ENCODE results near the gene ASB6.
"Not testable (repeated sequence)": the region's sequence is repeated elsewhere in the genome, so short reads cannot be mapped to it uniquely, and the experiment has no call there.

ASB6 gene

DNA sequence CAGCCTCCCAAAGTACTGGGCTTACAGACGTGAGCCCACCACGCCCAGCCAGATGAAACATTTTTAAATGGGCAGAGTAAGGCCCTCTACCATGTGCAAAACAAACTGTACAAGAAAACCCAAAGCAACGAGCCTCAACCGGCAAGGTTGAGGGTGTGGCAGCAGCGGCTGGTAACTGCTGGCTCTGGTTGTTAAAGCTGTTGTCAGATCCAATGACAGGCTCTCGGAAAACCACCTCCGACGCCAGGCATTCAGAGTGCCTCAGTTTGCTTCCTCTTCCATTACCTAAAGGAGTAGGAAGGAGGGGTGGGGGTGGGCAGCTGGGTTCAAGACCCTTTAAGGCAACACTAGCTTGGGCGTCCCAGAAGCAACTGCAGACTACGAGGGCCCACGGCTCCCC is 2.4 kb upstream of the ASB6 start:
- no peak for DNase-seq (ENCODE audit: low read depth in 2 of 2)

DNA sequence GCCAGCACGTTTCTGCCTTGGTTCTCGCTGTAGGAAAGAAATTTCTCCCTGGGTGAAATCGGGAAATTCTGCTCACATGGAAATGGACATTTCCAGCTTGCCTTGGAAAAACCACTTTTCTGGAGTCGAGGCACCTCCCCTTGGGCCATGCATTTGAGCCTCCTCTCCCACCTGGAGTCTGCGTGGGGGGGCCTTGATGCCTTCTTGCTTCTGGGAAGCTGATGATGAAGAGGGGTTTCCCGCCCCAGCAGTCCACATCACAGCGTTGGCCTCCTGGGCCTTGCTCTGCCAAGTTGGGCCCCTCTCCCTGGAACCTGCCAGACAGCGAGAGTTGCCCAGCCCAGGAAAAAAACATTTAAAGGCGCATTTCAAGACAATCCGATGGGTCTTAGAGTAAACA is 1.8 kb upstream of the ASB6 start:
- no peak for DNase-seq (ENCODE audit: low read depth in 2 of 2)

DNA sequence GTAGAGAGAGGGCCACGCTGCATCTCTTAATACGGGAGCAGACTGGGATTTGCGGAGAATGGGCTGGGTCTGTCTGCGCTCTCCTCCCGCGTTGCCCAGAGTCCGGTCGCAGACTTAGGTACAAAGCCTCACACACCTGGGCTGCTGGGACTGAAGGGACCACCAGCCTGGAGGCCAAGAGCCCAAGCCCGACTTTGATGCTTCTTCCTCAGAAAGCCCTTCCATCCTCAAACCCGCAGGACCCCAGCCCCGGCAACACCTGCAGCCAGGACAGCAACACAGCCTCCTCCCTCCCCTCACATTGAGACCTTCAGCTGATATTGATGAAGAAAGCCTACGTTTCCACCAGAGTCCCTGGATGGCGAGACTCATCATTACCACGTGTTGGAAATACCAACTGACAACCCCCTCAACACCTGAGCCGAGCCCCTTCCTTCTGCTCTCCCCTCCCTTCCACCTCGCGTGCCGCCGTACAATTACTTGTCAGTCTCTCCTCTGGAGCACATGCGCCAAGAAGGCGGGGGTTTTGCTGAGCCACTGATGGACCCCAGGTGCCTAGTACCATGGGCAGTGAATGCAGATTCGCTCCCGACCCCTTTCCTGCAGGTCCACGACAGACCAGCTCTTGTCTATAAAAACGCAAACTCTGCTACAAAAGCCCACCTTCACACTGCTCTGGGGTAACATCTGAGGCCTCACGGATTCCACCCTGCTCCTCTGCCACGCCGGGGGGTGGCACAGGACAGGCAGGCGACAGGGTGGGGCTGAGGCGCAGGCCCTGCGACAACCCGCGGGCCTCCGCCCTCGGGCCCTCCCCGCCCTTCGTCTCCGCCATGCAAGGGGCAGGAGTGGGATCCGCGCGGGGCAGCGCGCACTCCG is 841 bp downstream of the ASB6 start:
- DNase-seq (ENCODE audit: low read depth in 2 of 2) = no peak

DNA sequence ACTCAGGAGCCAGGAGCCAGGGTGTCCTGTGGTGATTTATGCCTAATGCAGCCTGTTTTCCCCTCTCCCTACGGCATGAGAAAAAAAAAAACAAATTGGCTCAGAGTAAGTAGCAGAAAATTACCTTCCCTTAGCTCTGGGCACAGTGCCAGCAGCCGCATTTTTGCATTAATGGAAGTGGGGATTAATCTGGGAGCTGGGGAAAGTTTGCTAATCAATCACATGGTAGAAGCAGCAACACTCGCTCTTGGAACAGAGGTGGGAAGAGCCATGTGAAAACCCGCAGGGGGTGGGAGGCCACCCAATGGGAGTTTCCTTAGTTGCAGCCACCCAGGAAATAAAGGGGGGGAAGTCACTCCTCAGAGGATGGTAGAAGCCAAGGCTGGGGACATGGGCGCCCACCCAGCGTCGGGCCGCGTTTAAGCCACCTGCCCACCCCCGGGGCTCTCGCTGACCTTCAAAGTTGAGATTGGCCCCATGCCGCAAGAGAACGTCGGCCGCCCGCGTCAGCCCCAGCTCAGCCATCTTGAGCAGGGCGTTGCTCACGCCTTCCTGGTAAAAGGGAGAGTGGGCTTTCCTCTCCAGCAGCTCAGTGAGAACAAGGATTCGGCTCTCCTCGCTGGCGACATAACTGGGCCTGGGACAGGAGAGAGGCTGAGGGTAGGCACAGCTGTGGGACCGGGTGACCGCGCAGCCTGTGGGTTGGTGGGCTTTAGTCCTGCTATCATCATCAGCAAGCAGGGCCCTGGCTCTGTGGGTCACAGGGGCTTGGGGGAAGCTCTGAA is 1.7 kb downstream of the ASB6 start:
- no peak for DNase-seq (ENCODE audit: low read depth in 2 of 2)

DNA sequence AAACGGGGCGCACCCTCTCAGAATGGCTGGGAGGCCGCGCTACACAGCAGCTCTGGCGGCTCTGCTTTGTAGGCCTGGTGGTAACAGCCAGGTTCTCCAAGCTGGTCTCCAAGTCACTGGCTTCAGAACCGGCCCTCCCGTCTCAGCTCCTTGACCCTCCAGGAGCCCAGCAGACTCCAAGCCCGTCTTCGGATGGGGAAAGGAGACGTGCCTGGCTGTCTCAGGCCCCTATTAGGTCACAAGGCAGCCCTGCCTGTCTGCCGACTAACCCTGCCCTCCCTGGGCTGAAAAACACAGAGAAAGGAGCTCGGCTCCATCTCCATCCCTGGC is 2.2 kb downstream of the ASB6 start:
- DNase-seq (ENCODE audit: low read depth in 2 of 2) = no peak

DNA sequence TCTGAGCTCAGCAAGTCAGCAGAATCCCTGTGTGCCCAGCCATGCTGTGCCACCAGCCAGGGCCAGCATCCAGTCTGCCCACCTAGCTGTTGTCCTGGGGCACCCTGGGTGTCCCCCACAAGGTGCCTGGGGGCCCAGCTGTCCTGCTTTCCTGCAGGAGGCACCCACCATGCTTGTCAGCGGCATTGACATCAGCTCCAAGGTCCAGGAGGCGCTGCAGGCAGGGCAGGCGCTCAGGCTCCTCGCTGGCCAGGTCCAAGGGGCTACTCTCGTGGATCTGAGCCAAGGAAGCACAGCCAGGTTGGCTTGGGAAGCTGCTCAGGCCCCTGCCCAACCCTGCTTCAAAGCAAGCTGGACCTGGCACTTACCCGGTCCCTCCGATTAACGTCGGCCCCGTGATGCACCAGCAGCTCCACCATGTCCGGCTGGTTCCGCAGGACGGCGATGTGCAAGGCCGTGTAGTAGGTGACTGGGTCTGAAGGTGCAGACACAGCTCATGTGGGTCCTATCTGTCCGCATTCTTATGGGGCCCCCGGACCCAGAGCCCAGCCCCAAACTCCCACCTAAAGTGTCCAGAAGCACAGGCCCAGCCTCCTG is 2.8 kb downstream of the ASB6 start:
- DNase-seq (ENCODE audit: low read depth in 2 of 2) = no peak

DNA sequence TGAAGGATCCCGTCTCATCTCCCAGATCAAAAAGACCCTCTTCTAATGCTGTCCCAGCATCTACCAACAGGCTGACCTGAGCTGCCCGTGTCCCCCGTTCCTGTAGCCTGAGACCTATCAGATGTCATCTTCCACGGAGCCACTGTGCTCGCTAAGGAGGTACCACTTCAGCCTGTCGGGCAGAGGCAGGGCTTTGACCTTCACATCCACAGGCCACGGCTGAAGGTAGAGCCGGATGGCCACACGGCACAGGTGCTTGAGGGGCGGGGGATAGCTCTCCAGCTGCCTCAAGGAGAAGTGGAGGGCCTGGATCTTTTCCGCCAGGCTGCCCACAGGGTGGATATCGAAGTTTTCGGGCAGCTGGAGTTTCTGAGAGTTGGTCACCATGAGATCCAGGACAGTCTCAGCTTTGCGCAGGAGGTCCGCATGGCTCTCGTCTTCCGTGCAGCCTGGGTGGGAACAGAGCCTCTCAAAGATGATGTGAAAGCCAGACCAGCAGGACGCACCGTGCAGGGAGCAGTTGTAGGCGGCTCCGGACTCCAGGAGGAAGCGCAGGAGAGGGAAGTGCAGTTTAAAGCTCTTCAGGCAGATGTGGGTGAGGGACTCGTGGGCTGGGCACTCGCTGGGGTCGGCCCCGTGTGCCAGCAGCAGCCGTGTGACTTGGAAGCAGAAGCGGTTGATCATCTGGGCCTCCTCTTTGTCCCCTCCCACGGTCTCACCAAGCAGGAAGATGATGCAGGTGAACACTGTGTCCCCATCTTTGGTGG is 4.1 kb downstream of the ASB6 start:
- no peak for DNase-seq (ENCODE audit: low read depth in 2 of 2)

DNA sequence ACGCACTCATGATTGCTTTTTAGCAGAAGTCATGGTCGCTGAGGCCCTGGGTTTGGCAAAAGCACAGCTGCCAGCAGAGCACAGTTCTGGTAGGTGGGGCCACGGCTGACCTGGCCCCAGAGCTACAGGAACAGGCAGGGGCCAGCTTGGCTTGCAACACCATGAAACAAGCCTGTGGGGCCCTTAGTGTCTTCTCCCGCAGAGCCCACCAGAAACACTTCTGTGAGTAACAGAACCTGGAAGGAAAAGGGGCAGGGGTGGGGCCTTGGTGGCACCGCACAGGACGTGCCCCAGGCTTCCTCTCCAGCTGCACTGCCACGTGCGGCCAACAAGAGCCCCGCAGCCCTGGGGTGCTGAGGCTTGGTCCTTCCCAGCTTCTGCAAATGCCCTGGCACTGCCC is 4.8 kb downstream of the ASB6 start:
- no peak for DNase-seq (ENCODE audit: low read depth in 2 of 2)

DNA sequence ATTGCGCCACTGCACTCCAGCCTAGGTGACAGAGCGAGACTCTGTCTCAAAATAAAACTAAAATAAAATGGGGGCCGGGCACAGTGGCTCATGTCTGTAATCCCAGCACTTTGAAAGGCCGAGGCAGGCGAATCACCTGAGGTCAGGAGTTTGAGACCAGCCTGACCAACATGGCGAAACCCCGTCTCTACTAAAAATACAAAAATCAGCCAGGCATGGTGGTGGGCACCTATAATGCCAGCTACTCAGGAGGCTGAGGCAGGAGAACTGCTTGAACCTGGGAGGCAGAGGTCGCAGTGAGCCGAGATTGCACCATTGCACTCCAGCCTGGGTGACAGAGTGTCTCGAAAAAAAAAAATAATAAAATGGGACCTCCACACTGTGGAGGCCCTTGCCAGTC is 5.6 kb downstream of the ASB6 start:
- DNase-seq (ENCODE audit: low read depth in 2 of 2) = not testable (repeated sequence)

DNA sequence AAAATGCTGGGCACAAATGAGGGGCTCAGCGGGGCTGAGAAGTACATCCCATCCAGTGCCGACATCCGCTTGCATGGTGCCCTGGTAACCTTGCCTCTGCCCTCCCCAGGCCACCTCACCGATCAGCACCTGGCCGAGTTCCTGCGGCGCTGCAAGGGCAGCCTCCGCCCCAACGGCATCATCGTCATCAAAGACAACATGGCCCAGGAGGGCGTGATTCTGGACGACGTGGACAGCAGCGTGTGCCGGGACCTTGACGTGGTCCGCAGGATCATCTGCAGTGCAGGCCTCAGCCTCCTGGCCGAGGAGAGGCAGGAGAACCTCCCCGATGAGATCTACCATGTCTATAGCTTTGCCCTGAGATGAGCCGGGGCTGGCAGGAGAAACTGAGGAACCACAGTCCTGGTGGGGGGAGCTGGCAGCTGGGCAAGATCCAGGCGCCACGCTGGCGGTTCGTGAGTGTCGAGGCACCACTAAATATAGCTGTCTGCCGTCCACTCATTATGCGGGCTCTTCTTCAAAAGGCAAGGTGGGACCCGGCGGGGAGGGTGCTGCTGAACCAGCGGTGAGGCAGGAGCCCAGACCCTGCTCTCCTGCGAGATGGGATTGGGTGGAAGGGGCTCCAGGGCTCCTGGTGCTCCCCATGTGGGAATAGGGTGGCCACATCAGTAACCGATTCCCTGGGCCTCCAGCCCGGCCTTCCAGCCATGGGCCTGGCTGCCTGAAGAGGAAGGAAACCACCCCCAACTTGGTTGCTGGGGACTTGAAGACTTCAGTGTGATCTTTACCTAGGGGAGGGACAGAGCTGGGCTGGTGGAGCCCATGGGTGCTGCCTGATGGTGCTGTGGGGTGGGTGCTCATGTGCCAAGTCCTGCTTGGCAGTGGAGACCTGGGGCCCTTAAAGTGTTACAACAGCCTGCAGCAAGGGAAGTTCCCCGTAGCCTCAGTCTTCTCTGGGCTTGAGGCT is 6.6 kb downstream of the ASB6 start:
- DNase-seq (ENCODE audit: low read depth in 2 of 2) = no peak

DNA sequence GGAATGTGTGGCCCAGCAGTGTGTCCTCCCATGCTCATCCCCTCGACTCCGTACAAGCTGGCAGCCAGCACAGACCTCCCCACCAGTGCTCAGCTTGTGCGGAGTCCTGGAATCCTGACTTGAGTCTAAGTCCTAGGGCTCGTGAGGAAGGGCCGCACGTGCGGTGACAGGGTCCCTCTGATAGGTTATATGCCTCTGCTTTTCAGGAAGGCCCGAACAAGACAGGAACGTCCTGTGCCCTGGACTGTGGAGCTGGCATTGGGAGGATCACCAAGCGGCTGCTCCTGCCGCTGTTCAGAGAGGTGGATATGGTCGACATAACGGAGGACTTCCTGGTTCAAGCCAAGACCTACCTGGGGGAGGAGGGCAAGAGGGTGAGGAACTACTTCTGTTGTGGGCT is 8.1 kb downstream of the ASB6 start:
- DNase-seq (ENCODE audit: low read depth in 2 of 2) = no peak

DNA sequence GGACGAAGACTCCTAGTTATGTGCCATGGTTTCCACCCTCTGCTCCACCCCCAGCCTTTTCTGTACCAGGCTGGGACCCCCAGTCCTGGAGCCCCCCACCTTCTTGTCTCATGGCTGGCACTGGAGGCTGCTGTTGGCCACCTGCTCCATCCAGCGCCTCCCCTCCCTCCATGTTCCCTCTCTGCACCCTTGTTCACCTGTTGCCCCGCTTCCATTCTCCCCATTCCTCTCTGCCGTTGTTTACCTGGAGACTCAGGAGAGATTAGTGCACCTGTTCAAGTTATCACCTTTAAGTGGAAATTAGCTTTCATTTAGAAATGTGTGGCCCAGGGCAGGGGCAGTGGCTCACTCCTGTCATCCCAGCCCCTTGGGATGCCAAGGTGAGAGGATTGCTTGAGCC is 8.7 kb downstream of the ASB6 start:
- DNase-seq (ENCODE audit: low read depth in 2 of 2) = no peak

DNA sequence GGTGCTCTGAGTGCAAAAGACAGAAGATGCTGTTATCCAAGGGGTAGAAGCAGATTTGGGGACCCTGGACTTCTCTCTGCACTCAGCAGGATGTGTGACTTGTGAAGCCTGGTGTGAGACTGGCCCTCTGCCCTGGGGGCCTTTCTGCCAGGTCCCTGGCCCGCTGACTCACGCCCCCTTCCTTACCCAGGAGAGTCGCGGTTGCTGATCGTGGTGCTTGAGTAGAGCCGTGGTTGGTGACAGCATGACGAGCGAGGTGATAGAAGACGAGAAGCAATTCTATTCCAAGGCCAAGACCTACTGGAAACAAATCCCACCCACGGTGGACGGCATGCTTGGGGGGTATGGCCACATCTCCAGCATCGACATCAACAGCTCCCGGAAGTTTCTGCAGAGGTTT is 9.5 kb downstream of the ASB6 start:
- DNase-seq (ENCODE audit: low read depth in 2 of 2) = no peak

DNA sequence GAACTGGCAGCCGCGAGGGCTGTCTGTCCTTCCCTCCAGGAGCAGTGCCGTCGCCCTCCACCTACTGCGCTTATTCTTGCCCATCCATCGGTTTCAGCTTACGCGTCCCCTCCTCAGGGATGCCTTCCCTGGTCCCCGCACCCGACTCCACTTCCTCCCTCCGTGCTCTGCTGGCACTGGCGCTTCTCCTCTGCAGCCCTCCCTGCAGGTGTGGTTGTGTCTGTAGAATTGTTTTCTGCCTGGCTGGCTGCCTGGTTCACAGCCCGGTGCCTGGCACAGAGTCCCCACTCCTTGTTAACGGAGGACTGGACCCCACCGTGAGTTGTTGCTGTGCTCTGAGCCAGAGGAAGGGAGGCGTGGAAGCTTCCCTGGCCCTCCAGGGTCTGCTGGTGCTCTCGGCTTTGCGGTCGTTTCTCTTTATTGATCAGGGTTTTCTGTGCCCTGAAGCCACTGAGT is 10.2 kb downstream of the ASB6 start:
- DNase-seq (ENCODE audit: low read depth in 2 of 2) = no peak

DNA sequence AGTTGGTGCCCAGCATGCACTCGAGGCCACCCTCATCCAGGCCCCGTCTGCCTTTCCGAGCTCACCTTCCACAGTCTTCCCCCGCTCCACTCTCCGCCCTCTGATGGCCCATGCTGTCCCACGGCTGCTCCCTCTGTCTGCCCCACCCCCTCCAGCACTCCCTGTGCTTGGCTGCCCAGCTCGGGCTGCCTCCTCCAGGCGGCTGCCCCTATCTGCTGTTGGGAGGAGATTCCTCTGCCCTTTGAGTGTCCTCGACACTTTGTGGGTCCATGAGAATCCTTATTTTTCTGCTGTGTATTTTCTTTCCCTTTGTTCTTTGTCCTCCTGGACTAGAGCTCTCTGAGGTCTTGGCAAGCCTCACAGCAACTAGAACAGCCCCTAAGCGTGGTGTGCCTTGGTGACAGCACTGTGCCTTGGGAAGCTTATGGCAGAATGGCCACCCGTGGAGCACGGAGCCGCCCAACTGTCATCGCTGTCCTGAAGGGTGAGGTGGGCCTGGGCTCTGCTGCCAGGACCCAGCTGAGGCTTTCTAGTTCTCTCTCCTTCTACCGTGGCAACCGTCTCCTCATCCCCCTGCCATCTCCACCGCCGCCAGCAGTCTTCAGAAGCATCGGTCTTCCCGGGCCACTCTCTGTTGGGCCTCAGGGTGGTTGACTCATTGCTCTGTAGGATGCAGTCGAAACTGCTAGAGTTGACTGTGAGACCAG is 10.8 kb downstream of the ASB6 start:
- DNase-seq (ENCODE audit: low read depth in 2 of 2) = no peak

DNA sequence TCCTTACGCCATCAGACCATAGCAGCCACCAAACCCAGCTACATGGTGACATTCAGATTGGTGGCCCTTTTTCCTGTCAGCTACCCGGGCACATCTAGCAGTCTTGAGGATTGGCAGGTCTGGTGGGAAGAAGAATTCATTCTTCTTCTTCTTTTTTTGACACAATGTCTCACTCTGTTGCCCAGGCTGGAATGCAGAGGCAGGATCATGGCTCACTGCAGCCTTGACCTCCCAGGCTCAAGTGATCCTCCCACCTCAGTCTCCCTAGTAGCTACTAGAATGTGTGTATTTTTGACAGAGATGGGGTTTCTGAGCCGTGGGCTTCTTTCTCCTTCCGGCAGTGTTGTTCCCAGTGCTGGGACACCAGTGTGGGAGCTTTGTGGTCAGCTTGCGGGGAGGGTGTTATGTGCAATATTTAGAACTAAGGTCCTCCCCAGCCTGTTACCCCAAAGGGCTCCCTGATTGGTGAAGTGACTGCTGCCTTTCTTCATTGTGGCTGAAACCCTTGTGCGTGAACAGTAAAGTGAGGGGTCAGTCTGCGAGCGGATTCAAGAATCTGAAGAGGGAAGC is 12.6 kb downstream of the ASB6 start:
- no peak for DNase-seq (ENCODE audit: low read depth in 2 of 2)

DNA sequence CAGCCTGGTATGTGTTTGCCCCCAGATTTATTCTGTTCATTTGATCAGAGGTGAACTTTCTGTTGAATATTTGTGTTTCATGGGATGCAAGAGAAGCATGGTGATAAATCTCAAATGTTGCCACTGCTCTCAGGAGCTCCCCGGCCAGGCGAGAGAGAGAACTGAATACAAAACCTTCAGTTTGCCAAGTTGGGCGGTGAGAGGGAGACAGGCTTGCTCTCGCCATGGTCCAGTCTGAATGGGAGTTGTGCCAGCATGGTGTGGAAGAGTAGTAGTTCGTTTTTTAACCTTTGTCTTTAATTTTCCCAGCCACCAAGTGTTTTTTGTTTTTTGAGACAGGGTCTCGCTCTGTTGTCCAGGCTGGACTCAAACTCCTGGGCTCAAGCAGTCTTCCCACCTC is 13.2 kb downstream of the ASB6 start:
- no peak for DNase-seq (ENCODE audit: low read depth in 2 of 2)

DNA sequence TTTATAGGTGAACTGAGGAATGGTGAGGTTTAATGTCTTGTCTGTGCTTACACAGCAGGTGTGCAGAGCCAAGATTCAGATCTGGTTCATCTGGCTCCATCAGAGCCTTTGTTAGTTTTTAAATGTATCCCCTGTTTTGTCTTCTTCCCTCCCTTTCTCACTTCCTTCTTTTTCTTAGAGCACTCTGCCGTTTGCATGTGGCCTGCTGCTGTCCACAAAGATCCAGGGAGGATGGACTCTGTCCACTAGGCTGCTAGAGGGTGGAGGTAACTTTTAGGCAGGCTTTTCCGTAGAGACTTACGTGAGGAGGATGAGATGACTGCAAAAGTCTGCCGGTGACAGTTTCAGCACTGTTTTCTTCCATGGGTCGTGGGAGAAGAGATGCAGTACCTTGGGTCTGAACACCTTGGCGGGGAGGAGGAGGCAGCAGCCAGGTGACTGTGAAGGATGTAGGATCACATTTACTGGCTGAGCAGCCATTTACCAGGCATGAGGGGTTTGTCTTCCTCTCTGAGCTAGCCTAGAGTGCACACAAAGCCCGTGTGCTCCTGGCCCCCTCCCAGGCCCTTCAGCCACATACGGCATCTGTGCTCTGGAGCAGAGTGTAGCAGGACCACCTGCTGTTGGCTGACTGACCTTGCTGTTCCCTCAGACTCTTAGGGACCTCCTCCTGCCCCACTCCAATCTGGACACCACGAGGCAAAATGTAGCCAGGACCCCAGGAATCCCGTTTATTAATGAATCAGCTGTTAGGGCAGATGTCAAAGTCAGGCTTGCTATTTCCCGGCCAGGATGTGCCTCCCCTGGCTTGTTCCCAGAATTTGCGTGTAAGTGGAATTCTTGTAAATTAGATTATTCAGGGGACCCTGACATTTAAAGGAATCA is 14.2 kb downstream of the ASB6 start:
- DNase-seq (ENCODE audit: low read depth in 2 of 2) = no peak
